ENCODE data around the gene CEP192. TPM values are rescaled to one million over a fixed set of nuclear protein-coding genes. Genes with fewer than 3 reads are reported as not detected.
"Not testable (repeated sequence)": the region's sequence is repeated elsewhere in the genome, so short reads cannot be mapped to it uniquely, and the experiment has no call there.

Gene CEP192
- total and polyA plus RNA-seq, 2 donors from 2014 or later, result 4.9 to 31.7 TPM

DNA sequence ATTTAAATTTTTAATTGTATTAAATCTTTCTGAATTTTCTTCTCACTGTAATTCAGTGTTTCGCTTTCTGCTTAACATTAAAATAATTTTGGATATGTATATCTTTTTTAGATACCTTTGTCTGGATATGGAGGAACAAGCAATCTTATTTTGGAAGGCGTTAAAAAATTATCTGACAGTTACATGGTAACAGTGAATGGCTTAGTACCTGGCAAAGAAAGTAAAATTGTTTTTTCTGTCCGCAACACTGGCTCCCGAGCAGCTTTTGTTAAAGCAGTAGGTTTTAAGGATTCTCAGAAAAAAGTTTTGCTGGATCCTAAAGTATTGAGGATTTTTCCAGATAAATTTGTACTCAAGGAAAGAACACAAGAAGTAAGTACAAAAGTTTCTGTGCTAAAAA is 95.7 kb downstream of the CEP192 start:
- Histone ChIP-seq H3K36me3 (ENCODE audit: control insufficient read depth in 2 of 3, insufficient read depth in 3 of 3, low read length in 3 of 3) (peaks cover 0 to 16% (median 9%) of the 10 kb centered on the region in 3 donors), H3K4me3 (ENCODE audit: low read length in 3 of 3) (no peak overlapping the region), H3K9me3 (ENCODE audit: control insufficient read depth in 2 of 3, insufficient read depth in 1 of 3, low read length in 3 of 3) (no peaks in the 10 kb centered on the region), H3K27ac (ENCODE audit: low read depth in 2 of 2, low read length in 2 of 2) (no peak overlapping the region), H3K27me3 (ENCODE audit: control insufficient read depth, insufficient read depth, low read length) (no peaks in the 10 kb centered on the region), H3K4me1 (ENCODE audit: control insufficient read depth in 2 of 3, insufficient read depth in 2 of 3, low read depth in 1 of 3, low read length in 3 of 3) (no peaks in the 10 kb centered on the region), H3K9ac (ENCODE audit: low read length in 3 of 3) (no peak overlapping the region)
- FAIRE-seq, result no peak
- intact Hi-C loops (cut with DNase I), result no loop called here
- DNase-seq, result no peak
- TF ChIP-seq, protein P1, sequence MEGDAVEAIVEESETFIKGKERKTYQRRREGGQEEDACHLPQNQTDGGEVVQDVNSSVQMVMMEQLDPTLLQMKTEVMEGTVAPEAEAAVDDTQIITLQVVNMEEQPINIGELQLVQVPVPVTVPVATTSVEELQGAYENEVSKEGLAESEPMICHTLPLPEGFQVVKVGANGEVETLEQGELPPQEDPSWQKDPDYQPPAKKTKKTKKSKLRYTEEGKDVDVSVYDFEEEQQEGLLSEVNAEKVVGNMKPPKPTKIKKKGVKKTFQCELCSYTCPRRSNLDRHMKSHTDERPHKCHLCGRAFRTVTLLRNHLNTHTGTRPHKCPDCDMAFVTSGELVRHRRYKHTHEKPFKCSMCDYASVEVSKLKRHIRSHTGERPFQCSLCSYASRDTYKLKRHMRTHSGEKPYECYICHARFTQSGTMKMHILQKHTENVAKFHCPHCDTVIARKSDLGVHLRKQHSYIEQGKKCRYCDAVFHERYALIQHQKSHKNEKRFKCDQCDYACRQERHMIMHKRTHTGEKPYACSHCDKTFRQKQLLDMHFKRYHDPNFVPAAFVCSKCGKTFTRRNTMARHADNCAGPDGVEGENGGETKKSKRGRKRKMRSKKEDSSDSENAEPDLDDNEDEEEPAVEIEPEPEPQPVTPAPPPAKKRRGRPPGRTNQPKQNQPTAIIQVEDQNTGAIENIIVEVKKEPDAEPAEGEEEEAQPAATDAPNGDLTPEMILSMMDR (IDR thresholded peaks at IDR 0.05; ENCODE audit: borderline replicate concordance, extremely low read depth, insufficient read depth), result no peak

DNA sequence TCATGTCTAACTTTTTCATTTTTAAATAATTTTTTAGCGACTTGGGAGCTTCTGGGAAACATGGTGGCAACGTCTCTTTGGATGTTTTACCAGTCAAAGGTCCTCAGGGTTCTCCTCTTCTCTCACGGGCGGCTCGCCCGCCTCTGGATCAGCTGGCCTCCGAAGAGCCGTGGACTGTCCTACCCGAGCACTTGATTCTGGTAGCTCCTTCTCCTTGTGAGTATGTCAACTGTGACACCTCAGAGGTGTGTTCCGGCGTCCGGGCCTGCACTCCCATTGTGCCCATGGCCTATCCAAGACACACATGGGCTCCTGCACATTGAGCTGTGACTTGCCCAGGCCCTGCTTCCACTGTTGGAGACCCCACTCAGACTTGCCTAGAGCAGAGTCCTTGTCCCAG is 104.3 kb downstream of the CEP192 start:
- Histone ChIP-seq H3K9ac (ENCODE audit: low read length in 3 of 3) (no peak overlapping the region), H3K36me3 (ENCODE audit: control insufficient read depth in 2 of 3, insufficient read depth in 3 of 3, low read length in 3 of 3) (peaks cover 3 to 33% (median 29%) of the 10 kb centered on the region in 3 donors), H3K27ac (ENCODE audit: low read depth in 2 of 2, low read length in 2 of 2) (no peak overlapping the region), H3K9me3 (ENCODE audit: control insufficient read depth in 2 of 3, insufficient read depth in 1 of 3, low read length in 3 of 3) (no peaks in the 10 kb centered on the region), H3K27me3 (ENCODE audit: control insufficient read depth, insufficient read depth, low read length) (no peaks in the 10 kb centered on the region), H3K4me1 (ENCODE audit: control insufficient read depth in 2 of 3, insufficient read depth in 2 of 3, low read depth in 1 of 3, low read length in 3 of 3) (no peaks in the 10 kb centered on the region), H3K4me3 (ENCODE audit: low read length in 3 of 3) (no peak overlapping the region)
- TF ChIP-seq, protein P1 (IDR thresholded peaks at IDR 0.05; ENCODE audit: borderline replicate concordance, extremely low read depth, insufficient read depth), result no peak
- DNase-seq (peak in 1 of 5 donors; percentile 56), FAIRE-seq (no peak)
- intact Hi-C loops (cut with DNase I), result no loop called here

DNA sequence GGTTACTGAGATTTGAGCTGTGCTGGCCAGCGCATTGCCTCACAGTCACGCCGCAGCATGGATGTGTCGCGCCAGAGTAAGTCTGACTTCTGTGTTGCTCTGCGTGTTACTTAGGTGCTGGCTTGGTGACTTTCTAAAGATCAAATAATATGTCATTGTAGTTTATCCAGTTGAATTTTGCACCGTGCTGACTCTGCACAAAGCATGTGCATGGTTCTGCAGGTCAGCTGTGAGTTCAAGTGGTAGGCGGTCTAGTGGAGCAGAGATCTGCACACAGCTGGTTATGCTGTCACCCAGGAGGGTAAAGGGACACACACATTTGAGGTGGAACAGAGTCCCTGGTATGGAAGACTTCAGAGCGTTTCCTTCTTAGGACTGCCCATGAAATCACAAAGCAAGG is 105.1 kb downstream of the CEP192 start:
- DNase-seq (no peak), FAIRE-seq (no peak)
- H3K27me3 ChIP-seq (ENCODE audit: control insufficient read depth, insufficient read depth, low read length), result no peaks in the 10 kb centered on the region
- peaks cover 3 to 25% (median 24%) of the 10 kb centered on the region in 3 donors for H3K36me3 ChIP-seq (ENCODE audit: control insufficient read depth in 2 of 3, insufficient read depth in 3 of 3, low read length in 3 of 3)
- no peaks in the 10 kb centered on the region for H3K4me1 ChIP-seq (ENCODE audit: control insufficient read depth in 2 of 3, insufficient read depth in 2 of 3, low read depth in 1 of 3, low read length in 3 of 3)
- no peak overlapping the region for H3K4me3 ChIP-seq (ENCODE audit: low read length in 3 of 3)
- H3K9me3 ChIP-seq (ENCODE audit: control insufficient read depth in 2 of 3, insufficient read depth in 1 of 3, low read length in 3 of 3), result no peaks in the 10 kb centered on the region
- TF ChIP-seq, protein P1 (IDR thresholded peaks at IDR 0.05; ENCODE audit: borderline replicate concordance, extremely low read depth, insufficient read depth), result no peak
- H3K9ac ChIP-seq (ENCODE audit: low read length in 3 of 3), result no peak overlapping the region
- no peak overlapping the region for H3K27ac ChIP-seq (ENCODE audit: low read depth in 2 of 2, low read length in 2 of 2)
- intact Hi-C loops (cut with DNase I), result no loop called here

DNA sequence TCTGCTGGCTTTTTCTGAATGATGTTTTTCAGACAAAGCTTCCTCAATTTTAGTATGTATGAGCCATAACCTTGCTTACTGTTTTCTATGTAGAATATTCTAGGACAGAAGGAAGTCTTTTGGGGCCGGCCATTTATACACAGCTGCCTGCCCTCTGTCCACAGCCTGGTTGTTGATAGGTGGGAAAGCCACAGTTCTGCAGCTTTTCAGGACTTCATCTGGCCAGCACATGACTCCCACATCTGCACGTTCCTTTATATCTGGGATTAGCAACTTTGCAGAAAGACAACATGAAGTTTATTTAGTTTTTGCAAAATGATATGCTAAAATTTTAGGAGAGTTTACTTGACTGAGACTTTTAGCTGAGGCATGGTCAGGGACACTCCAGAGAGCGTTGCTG is 105.6 kb downstream of the CEP192 start:
- H3K9ac ChIP-seq (ENCODE audit: low read length in 3 of 3), result no peak overlapping the region
- H3K4me1 ChIP-seq (ENCODE audit: control insufficient read depth in 2 of 3, insufficient read depth in 2 of 3, low read depth in 1 of 3, low read length in 3 of 3), result no peaks in the 10 kb centered on the region
- no peak overlapping the region for H3K27ac ChIP-seq (ENCODE audit: low read depth in 2 of 2, low read length in 2 of 2)
- no peaks in the 10 kb centered on the region for H3K9me3 ChIP-seq (ENCODE audit: control insufficient read depth in 2 of 3, insufficient read depth in 1 of 3, low read length in 3 of 3)
- H3K4me3 ChIP-seq (ENCODE audit: low read length in 3 of 3), result no peak overlapping the region
- DNase-seq, result no peak
- no peaks in the 10 kb centered on the region for H3K27me3 ChIP-seq (ENCODE audit: control insufficient read depth, insufficient read depth, low read length)
- intact Hi-C loops (cut with DNase I), result no loop called here
- FAIRE-seq, result no peak
- TF ChIP-seq, protein P1 (IDR thresholded peaks at IDR 0.05; ENCODE audit: borderline replicate concordance, extremely low read depth, insufficient read depth), result no peak
- H3K36me3 ChIP-seq (ENCODE audit: control insufficient read depth in 2 of 3, insufficient read depth in 3 of 3, low read length in 3 of 3), result peaks cover 5 to 29% (median 23%) of the 10 kb centered on the region in 3 donors

DNA sequence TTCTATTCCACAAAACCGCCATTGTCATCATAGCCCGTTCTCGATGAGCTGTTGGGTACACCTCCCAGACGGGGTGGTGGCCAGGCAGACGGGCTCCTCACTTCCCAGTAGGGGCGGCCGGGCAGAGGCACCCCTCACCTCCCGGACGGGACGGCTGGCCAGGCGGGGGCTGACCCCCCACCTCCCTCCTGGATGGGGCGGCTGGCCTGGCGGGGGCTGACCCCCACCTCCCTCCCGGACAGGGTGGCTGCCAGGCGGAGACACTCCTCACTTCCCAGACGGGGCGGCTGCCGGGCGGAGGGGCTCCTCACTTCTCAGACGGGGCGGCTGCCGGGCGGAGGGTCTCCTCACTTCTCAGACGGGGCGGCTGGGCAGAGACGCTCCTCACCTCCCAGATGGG is 106.9 kb downstream of the CEP192 start:
- DNase-seq; FAIRE-seq; H3K9ac ChIP-seq (ENCODE audit: low read length in 3 of 3); H3K27ac ChIP-seq (ENCODE audit: low read depth in 2 of 2, low read length in 2 of 2); H3K9me3 ChIP-seq (ENCODE audit: control insufficient read depth in 2 of 3, insufficient read depth in 1 of 3, low read length in 3 of 3); intact Hi-C loops (cut with DNase I); H3K27me3 ChIP-seq (ENCODE audit: control insufficient read depth, insufficient read depth, low read length); H3K4me3 ChIP-seq (ENCODE audit: low read length in 3 of 3); H3K4me1 ChIP-seq (ENCODE audit: control insufficient read depth in 2 of 3, insufficient read depth in 2 of 3, low read depth in 1 of 3, low read length in 3 of 3): not testable (repeated sequence)
- H3K36me3 ChIP-seq (ENCODE audit: control insufficient read depth in 2 of 3, insufficient read depth in 3 of 3, low read length in 3 of 3), result peaks cover 5 to 31% (median 23%) of the 10 kb centered on the region in 3 donors
